Astrocyte (in vitro differentiated cells and primary cell): ENCODE results near the gene DNAJC6. TPM values are rescaled to one million over a fixed set of nuclear protein-coding genes. Genes with fewer than 3 reads are reported as not detected.

Source experiments
- DNase-seq: peaks from one replicate; pipeline ENCODE4 v3.0.0-alpha.2; 2010; ENCODE audit warnings: low read depth
- FAIRE-seq: peaks from 2 replicates; lab custom pipeline; 2011; peaks lifted over from hg19 to GRCh38; lab: Jason Lieb, UNC
- H2AFZ ChIP-seq: 2 replicates; pipeline ENCODE4 v1.6.0; 2012; ENCODE audit warnings: low read depth, low read length, inconsistent platforms
- H3K27ac ChIP-seq: 2 replicates; pipeline ENCODE4 v1.5.1; 2011; ENCODE audit warnings: low read depth, low read length, inconsistent platforms
- H3K27me3 ChIP-seq: 2 replicates; pipeline ENCODE4 v1.6.0; 2011; ENCODE audit warnings: low read length, inconsistent platforms; ENCODE audit not compliant: insufficient read depth
- H3K36me3 ChIP-seq: 2 replicates; pipeline ENCODE4 v1.5.1; 2011; ENCODE audit warnings: low read length, inconsistent platforms; ENCODE audit not compliant: insufficient read depth
- H3K4me1 ChIP-seq: 2 replicates; pipeline ENCODE4 v1.5.1; 2011; ENCODE audit warnings: low read length, inconsistent platforms; ENCODE audit not compliant: insufficient read depth
- H3K4me2 ChIP-seq: 2 replicates; pipeline ENCODE4 v1.6.0; 2012; ENCODE audit warnings: low read length, inconsistent platforms
- H3K4me3 ChIP-seq: 2 replicates; pipeline ENCODE4 v1.5.1; 2011; ENCODE audit warnings: low read depth, mild to moderate bottlenecking, low read length, inconsistent platforms; ENCODE audit not compliant: insufficient read depth
- H3K79me2 ChIP-seq: 2 replicates; pipeline ENCODE4 v1.6.0; 2012; ENCODE audit warnings: mild to moderate bottlenecking, low read length, inconsistent platforms; ENCODE audit not compliant: insufficient read depth
- H3K9ac ChIP-seq: 2 replicates; pipeline ENCODE4 v1.6.0; 2012; ENCODE audit warnings: mild to moderate bottlenecking, low read length, inconsistent platforms
- H3K9me3 ChIP-seq: 2 replicates; pipeline ENCODE4 v1.5.1; 2012; ENCODE audit warnings: low read depth, mild to moderate bottlenecking, low read length, inconsistent platforms; ENCODE audit not compliant: insufficient read depth
- H4K20me1 ChIP-seq: 2 replicates; pipeline ENCODE4 v1.6.0; 2012; ENCODE audit warnings: low read length, inconsistent platforms; ENCODE audit not compliant: insufficient read depth
- H3K27ac Mint-ChIP-seq: one replicate; pipeline ENCODE4 v1.8.0; 2021; ENCODE audit warnings: mild to moderate bottlenecking, mixed read lengths; ENCODE audit not compliant: unreplicated experiment
- H3K27me3 Mint-ChIP-seq: one replicate; pipeline ENCODE4 v1.8.0; 2021; ENCODE audit warnings: low read depth, mixed read lengths; ENCODE audit not compliant: unreplicated experiment
- H3K36me3 Mint-ChIP-seq: one replicate; pipeline ENCODE4 v1.8.0; 2021; ENCODE audit warnings: low read depth, mixed read lengths; ENCODE audit not compliant: unreplicated experiment
- H3K4me1 Mint-ChIP-seq: one replicate; pipeline ENCODE4 v1.8.0; 2021; ENCODE audit warnings: low read depth, mixed read lengths; ENCODE audit not compliant: unreplicated experiment
- H3K4me3 Mint-ChIP-seq: one replicate; pipeline ENCODE4 v1.8.0; 2021; ENCODE audit warnings: mild to moderate bottlenecking, moderate library complexity, mixed read lengths; ENCODE audit not compliant: unreplicated experiment
- H3K9me3 Mint-ChIP-seq: one replicate; pipeline ENCODE4 v1.8.0; 2021; ENCODE audit warnings: mild to moderate bottlenecking, mixed read lengths; ENCODE audit not compliant: unreplicated experiment
- CTCF ChIP-seq: IDR thresholded peaks from 2 replicates; pipeline ENCODE4 v1.5.1; 2011; ENCODE audit warnings: low read depth, mild to moderate bottlenecking, inconsistent platforms, low read length, moderate library complexity; ENCODE audit not compliant: insufficient read depth
- EZH2 ChIP-seq: IDR thresholded peaks from 2 replicates; pipeline ENCODE4 v1.6.1; 2012; ENCODE audit warnings: mild to moderate bottlenecking, low read length, inconsistent platforms; ENCODE audit not compliant: insufficient read depth
- total RNA-seq: library from RNA; stranded (reverse); gene quantifications from 2 replicates; pipeline ENCODE4 v1.2.1, GENCODE V29; 2021

DNAJC6 gene
- total RNA-seq, 1 donor from 2014 or later: 8.9 TPM

- Histone ChIP-seq H3K9me3 (no peaks in the 10 kb centered on the region), H3K4me2 (no peak overlapping the region), H3K79me2 (no peaks in the 10 kb centered on the region), H3K4me3 (no peak overlapping the region), H3K9ac (no peak overlapping the region), H3K36me3 (no peaks in the 10 kb centered on the region), H3K27ac (no peak overlapping the region), H3K27me3 (no peaks in the 10 kb centered on the region), H3K4me1 (no peaks in the 10 kb centered on the region), H2AFZ (no peak overlapping the region), H4K20me1 (no peaks in the 10 kb centered on the region)
- no peak overlapping the region for H3K4me3 Mint-ChIP-seq
- FAIRE-seq (no peak), DNase-seq (no peak)
- H3K27ac Mint-ChIP-seq: no peak overlapping the region
- TF ChIP-seq EZH2 (no peak), CTCF (no peak)
- H3K36me3 Mint-ChIP-seq: no peaks in the 10 kb centered on the region
- H3K9me3 Mint-ChIP-seq: no peaks in the 10 kb centered on the region
- H3K4me1 Mint-ChIP-seq: no peaks in the 10 kb centered on the region
- H3K27me3 Mint-ChIP-seq: peaks cover 2% of the 10 kb centered on the region
These were observed 6.9 kb downstream of the DNAJC6 start for GRCh38 chr1:65316233-65316632.

- H3K36me3 ChIP-seq: no peaks in the 10 kb centered on the region
- no peaks in the 10 kb centered on the region for H3K27me3 ChIP-seq
- FAIRE-seq (no peak), DNase-seq (no peak)
- Mint-ChIP-seq H3K27ac (no peak overlapping the region), H3K4me1 (no peaks in the 10 kb centered on the region), H3K9me3 (no peaks in the 10 kb centered on the region), H3K27me3 (no peaks in the 10 kb centered on the region), H3K36me3 (no peaks in the 10 kb centered on the region), H3K4me3 (peak overlapping the region; percentile 48)
- H4K20me1 ChIP-seq: no peaks in the 10 kb centered on the region
- no peak overlapping the region for H3K4me3 ChIP-seq
- no peak overlapping the region for H2AFZ ChIP-seq
- no peak overlapping the region for H3K4me2 ChIP-seq
- TF ChIP-seq CTCF (no peak), EZH2 (no peak)
- H3K9ac ChIP-seq: no peak overlapping the region
- no peaks in the 10 kb centered on the region for H3K4me1 ChIP-seq
- H3K27ac ChIP-seq: no peak overlapping the region
- no peaks in the 10 kb centered on the region for H3K79me2 ChIP-seq
- no peaks in the 10 kb centered on the region for H3K9me3 ChIP-seq
These were observed 8.7 kb downstream of the DNAJC6 start for GRCh38 chr1:65317866-65318653.

GRCh38 chr1:65319141-65319540, 9.8 kb downstream of the DNAJC6 start:
- no peak overlapping the region for H3K27ac Mint-ChIP-seq
- Histone ChIP-seq H4K20me1 (no peaks in the 10 kb centered on the region), H3K27me3 (no peaks in the 10 kb centered on the region), H2AFZ (no peak overlapping the region), H3K4me1 (no peaks in the 10 kb centered on the region), H3K4me3 (no peak overlapping the region), H3K9me3 (no peaks in the 10 kb centered on the region), H3K79me2 (no peaks in the 10 kb centered on the region), H3K9ac (no peak overlapping the region), H3K4me2 (no peak overlapping the region), H3K27ac (no peak overlapping the region), H3K36me3 (no peaks in the 10 kb centered on the region)
- DNase-seq (no peak), FAIRE-seq (no peak)
- no peaks in the 10 kb centered on the region for H3K27me3 Mint-ChIP-seq
- no peak overlapping the region for H3K4me3 Mint-ChIP-seq
- H3K4me1 Mint-ChIP-seq: no peaks in the 10 kb centered on the region
- TF ChIP-seq CTCF: no peak
- no peak for TF ChIP-seq EZH2
- no peaks in the 10 kb centered on the region for H3K9me3 Mint-ChIP-seq
- H3K36me3 Mint-ChIP-seq: no peaks in the 10 kb centered on the region
